IMR-90 (cell line): ENCODE measurements around the gene WRAP73. TPM values are rescaled to one million over a fixed set of nuclear protein-coding genes. Genes with fewer than 3 reads are reported as not detected.

Experiments
- ATAC-seq: fragments of 200-7000 bp; cut with Tn5 transposase; 2 replicates; pipeline ENCODE4 v1.9.1; 2020; ENCODE audit warnings: low read depth, mild to moderate bottlenecking, moderate library complexity
- BruUV-seq: library from RNA; stranded (reverse); fragments of 400-500 nt; replicated peaks from 2 replicates; lab custom pipeline; 2021; lab: Mats Ljungman, UMichigan
- CTCF ChIA-PET: fragments of 300-600 bp; formaldehyde crosslinking; extraction: SDS; loops from one replicate; lab custom pipeline; 2021; ENCODE audit warnings: antibody characterized with exemption; lab: Yijun Ruan, JAX
- POLR2A ChIA-PET: fragments of 300-600 bp; sonication (Branson Sonifier 250); formaldehyde crosslinking; loops from one replicate; lab custom pipeline; 2022; ENCODE audit warnings: antibody characterized with exemption; ENCODE audit not compliant: unreplicated experiment; lab: Charles Lee
- DNase-seq: peaks from one replicate; pipeline ENCODE4 v3.0.0; 2013
- H2AFZ ChIP-seq: replicated peaks from 2 replicates; pipeline ENCODE3; 2013; ENCODE audit warnings: low read length, mild to moderate bottlenecking; ENCODE audit not compliant: poor library complexity
- H2AK5ac ChIP-seq: 2 replicates; pipeline ENCODE4 v1.6.1; 2013; ENCODE audit warnings: low read depth, low read length, inconsistent platforms
- H2AK9ac ChIP-seq: replicated peaks from 2 replicates; pipeline ENCODE3; 2013; ENCODE audit warnings: mild to moderate bottlenecking, low read depth, low read length, moderate library complexity; ENCODE audit not compliant: poor library complexity
- H2BK120ac ChIP-seq: 2 replicates; pipeline ENCODE4 v1.6.1; 2013; ENCODE audit warnings: low read depth, low read length, inconsistent platforms
- H2BK15ac ChIP-seq: 3 replicates; pipeline ENCODE4 v1.6.1; 2013; ENCODE audit warnings: low read depth, low read length, inconsistent platforms
- H2BK20ac ChIP-seq: 2 replicates; pipeline ENCODE4 v1.6.1; 2013; ENCODE audit warnings: low read depth, mild to moderate bottlenecking, inconsistent platforms, low read length, moderate library complexity
- H2BK5ac ChIP-seq: 2 replicates; pipeline ENCODE4 v1.6.1; 2013; ENCODE audit warnings: mild to moderate bottlenecking, low read depth, low read length, inconsistent platforms; ENCODE audit not compliant: poor library complexity, severe bottlenecking
- H3K14ac ChIP-seq: replicated peaks from 2 replicates; pipeline ENCODE4 v1.6.1; 2013; ENCODE audit warnings: low read depth, low read length, inconsistent platforms
- H3K18ac ChIP-seq: 2 replicates; pipeline ENCODE4 v1.6.1; 2013; ENCODE audit warnings: low read depth, low read length, control low read depth
- H3K23ac ChIP-seq: 2 replicates; pipeline ENCODE4 v1.6.1; 2013; ENCODE audit warnings: low read depth, low read length, inconsistent platforms
- H3K27ac ChIP-seq: 2 replicates; pipeline ENCODE4 v1.5.1; 2013; ENCODE audit warnings: mild to moderate bottlenecking, control low read depth, low read length; ENCODE audit not compliant: insufficient read depth
- H3K27me3 ChIP-seq: 2 replicates; pipeline ENCODE4 v1.6.1; 2013; ENCODE audit warnings: low read length; ENCODE audit not compliant: control insufficient read depth, insufficient read depth
- H3K36me3 ChIP-seq: 2 replicates; pipeline ENCODE4 v1.6.1; 2013; ENCODE audit warnings: low read length, mixed read lengths; ENCODE audit not compliant: control insufficient read depth, insufficient read depth
- H3K4ac ChIP-seq: 2 replicates; pipeline ENCODE4 v1.6.1; 2013; ENCODE audit warnings: low read depth, low read length, inconsistent platforms
- H3K4me1 ChIP-seq: 2 replicates; pipeline ENCODE4 v1.6.1; 2013; ENCODE audit warnings: low read length, mixed read lengths; ENCODE audit not compliant: control insufficient read depth, insufficient read depth
- H3K4me2 ChIP-seq: 2 replicates; pipeline ENCODE4 v1.6.1; 2013; ENCODE audit warnings: low read depth, mild to moderate bottlenecking, control low read depth, low read length, moderate library complexity
- H3K4me3 ChIP-seq: 2 replicates; pipeline ENCODE4 v1.5.1; 2013; ENCODE audit warnings: low read depth, mild to moderate bottlenecking, control low read depth, low read length, moderate library complexity; ENCODE audit not compliant: insufficient read depth
- H3K56ac ChIP-seq: 2 replicates; pipeline ENCODE4 v1.6.1; 2013; ENCODE audit warnings: low read length, inconsistent platforms; ENCODE audit not compliant: insufficient read depth; ENCODE audit errors: extremely low read depth
- H3K79me1 ChIP-seq, 2 experiments: 2 replicates each; pipeline ENCODE4 v1.6.1; 2013; ENCODE audit warnings: low read length in 2 of 2, inconsistent platforms in 1 of 2, low read depth in 1 of 2
- H3K9ac ChIP-seq: 2 replicates; pipeline ENCODE4 v1.6.1; 2013; ENCODE audit warnings: low read depth, low read length, control low read depth
- H3K9me1 ChIP-seq: 2 replicates; pipeline ENCODE4 v1.6.1; 2013; ENCODE audit warnings: low read length, inconsistent platforms; ENCODE audit not compliant: insufficient read depth
- H3K9me3 ChIP-seq: 2 replicates; pipeline ENCODE4 v1.6.1; 2013; ENCODE audit warnings: low read length; ENCODE audit not compliant: control insufficient read depth, insufficient read depth
- H4K20me1 ChIP-seq: 2 replicates; pipeline ENCODE4 v1.6.1; 2013; ENCODE audit warnings: low read length, inconsistent platforms; ENCODE audit not compliant: insufficient read depth
- H4K5ac ChIP-seq: 2 replicates; pipeline ENCODE4 v1.6.1; 2013; ENCODE audit warnings: mild to moderate bottlenecking, low read depth, low read length, control low read depth
- H4K8ac ChIP-seq, 2 experiments: 2 replicates each; pipeline ENCODE4 v1.6.1; 2013; ENCODE audit warnings: low read depth in 2 of 2, low read length in 2 of 2, control low read depth in 1 of 2, inconsistent platforms in 1 of 2
- H4K91ac ChIP-seq: 2 replicates; pipeline ENCODE4 v1.6.1; 2013; ENCODE audit warnings: low read depth, low read length, inconsistent platforms; ENCODE audit not compliant: insufficient read depth
- CEBPB ChIP-seq: IDR thresholded peaks from 2 replicates; pipeline ENCODE4 v1.6.1; 2012; ENCODE audit warnings: low read depth, low read length, improper control_type of control experiment
- CHD1 ChIP-seq: IDR thresholded peaks from 2 replicates; pipeline ENCODE4 v1.6.1; 2012; ENCODE audit warnings: low read depth, low read length, improper control_type of control experiment
- ELK1 ChIP-seq: fragments of 150-350 bp; IDR thresholded peaks from 2 replicates; pipeline ENCODE4 v1.6.1; 2016; ENCODE audit warnings: low read depth, mild to moderate bottlenecking, low read length, moderate library complexity, borderline replicate concordance
- MAFK ChIP-seq: IDR thresholded peaks from 2 replicates; pipeline ENCODE4 v1.6.1; 2012; ENCODE audit warnings: low read depth, low read length, improper control_type of control experiment
- MAZ ChIP-seq: IDR thresholded peaks from 2 replicates; pipeline ENCODE4 v1.6.1; 2012; ENCODE audit warnings: low read depth, mild to moderate bottlenecking, low read length, improper control_type of control experiment, moderate library complexity, borderline replicate concordance
- MXI1 ChIP-seq: IDR thresholded peaks from 2 replicates; pipeline ENCODE4 v1.6.1; 2012; ENCODE audit warnings: low read depth, mild to moderate bottlenecking, low read length, moderate library complexity, borderline replicate concordance
- NFE2L2 ChIP-seq: fragments of 150-350 bp; IDR thresholded peaks from 2 replicates; pipeline ENCODE4 v1.6.1; 2016; ENCODE audit warnings: low read depth, mild to moderate bottlenecking, low read length
- POLR2A ChIP-seq: IDR thresholded peaks from 2 replicates; pipeline ENCODE4 v1.6.1; 2012; ENCODE audit warnings: mild to moderate bottlenecking, low read depth, low read length
- SMC3 ChIP-seq: fragments of 150-350 bp; IDR thresholded peaks from 2 replicates; pipeline ENCODE4 v1.6.1; 2016; ENCODE audit warnings: low read depth, mild to moderate bottlenecking, antibody characterized with exemption, low read length, moderate library complexity
- WGBS, 2 experiments: methylation state at CpG; one replicate each; pipeline versions ENCODE4 v1.1.5 to v1.1.7; 2013; ENCODE audit warnings: missing lambda C conversion rate in 2 of 2; ENCODE audit not compliant: insufficient read length in 1 of 2; ENCODE audit errors: extremely low coverage in 2 of 2; 5-methylcytosine and 5-hydroxymethylcytosine counted together
- dilution Hi-C: fragments of 300-500 bp; cut with HindIII; formaldehyde crosslinking; loops from one replicate; pipeline ENCODE4 v1.14.3; 2018; ENCODE audit warnings: low sequenced_read_pairs; ENCODE audit not compliant: unreplicated experiment
- in situ Hi-C: fragments of 300-500 bp; cut with MboI; formaldehyde crosslinking; loops from 3 replicates; pipeline ENCODE4 v1.14.3; 2019; ENCODE audit warnings: low sequenced_read_pairs, inconsistent platforms, mixed read lengths
- intact Hi-C: fragments of 100-400 bp; cut with micrococcal nuclease; formaldehyde crosslinking; loops from 2 replicates; pipeline ENCODE4 v1.10.0; 2022
- polyA plus RNA-seq, 3 experiments: library from polyadenylated mRNA; depleted of rRNA; stranded (reverse); fragments of >200 nt; gene quantifications; 2 replicates each; pipeline ENCODE4 v1.2.3, GENCODE V29; 2012; ENCODE audit warnings: low replicate concordance in 1 of 3
- total RNA-seq: library from RNA; depleted of rRNA; stranded (reverse); fragments of >200 nt; gene quantifications from 2 replicates; pipeline ENCODE4 v1.2.3, GENCODE V29; 2012
- TF ChIP-seq, protein P1 (sequence below): conservative IDR thresholded peaks from 2 replicates; pipeline ENCODE4 v1.5.1; 2012; ENCODE audit warnings: mild to moderate bottlenecking, low read depth, low read length, improper control_type of control experiment

The WRAP73 gene
- total and polyA plus RNA-seq, 2 of the 4 experiments (the other 2 are of a cell fraction): 10.8 to 23.6 TPM

GRCh38 chr1:3674100-3675094, 24.5 kb upstream of the WRAP73 start (continued):
- no peak for TF ChIP-seq MAZ

DNA sequence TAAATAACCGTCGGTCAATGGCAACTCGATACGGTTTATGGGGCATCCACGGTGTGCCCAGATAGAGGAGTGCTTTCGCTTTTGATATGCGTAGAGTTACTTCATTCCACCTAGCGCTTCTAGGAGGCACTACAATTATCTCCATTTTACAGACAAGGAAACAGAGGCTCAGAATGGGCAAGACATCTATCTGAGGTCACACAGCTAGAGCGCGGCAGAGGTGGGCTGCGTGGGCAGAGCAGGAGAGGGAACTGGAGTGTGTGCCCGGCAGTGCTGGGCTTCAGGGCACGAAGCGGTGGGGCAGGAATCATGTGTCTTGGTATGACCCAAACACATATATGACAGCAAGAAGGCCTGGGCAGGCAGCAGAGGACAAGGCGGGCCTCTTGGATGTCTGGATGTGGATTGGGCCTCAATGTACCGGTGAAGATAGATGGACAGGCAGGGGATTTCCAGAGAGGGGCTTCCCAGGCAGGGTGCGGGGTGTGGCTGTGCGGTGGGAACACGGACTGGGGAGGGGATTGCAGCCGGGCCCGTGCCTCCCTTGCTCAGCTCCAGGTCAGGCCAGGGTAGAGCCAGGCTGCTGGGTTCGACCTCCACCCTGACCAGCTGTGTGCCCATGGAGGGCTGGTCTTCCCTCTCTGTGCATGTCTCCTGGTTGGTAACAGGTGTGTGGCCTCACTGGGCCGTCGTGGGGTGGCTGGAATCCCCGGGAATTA, 23.6 kb upstream of the WRAP73 start:
- no peak overlapping the region for H3K56ac ChIP-seq
- WGBS, 2 experiments: 80% methylated on average over 5 of the region's 25 CpGs; no CpG with 5 or more reads in 1 of the 2 experiments
- no peak overlapping the region for H3K14ac ChIP-seq
- H3K9me1 ChIP-seq: no peaks in the 10 kb centered on the region
- intact Hi-C loops (no loop called here), dilution Hi-C loops (no loop called here), in situ Hi-C loops (no loop called here)
- H3K9me3 ChIP-seq: no peaks in the 10 kb centered on the region
- POLR2A ChIA-PET: no interaction called here
- H3K36me3 ChIP-seq: no peaks in the 10 kb centered on the region
- H4K91ac ChIP-seq: no peak overlapping the region
- no peaks in the 10 kb centered on the region for H3K79me1 ChIP-seq
- no peak overlapping the region for H2BK5ac ChIP-seq
- no peaks in the 10 kb centered on the region for H3K4me1 ChIP-seq
- DNase-seq: no peak
- peaks cover 20% of the 10 kb centered on the region; the same call in 1 of the 2 replicates for H3K27me3 ChIP-seq
- H2AFZ ChIP-seq: peak overlapping the region; percentile 41
- H3K18ac ChIP-seq: no peak overlapping the region
- H3K27ac ChIP-seq: no peak overlapping the region
- no peak overlapping the region for H2AK5ac ChIP-seq
- H3K4me3 ChIP-seq: no peak overlapping the region
- H2AK9ac ChIP-seq: no peak overlapping the region
- no peak overlapping the region for H2BK15ac ChIP-seq
- no peaks in the 10 kb centered on the region for H4K20me1 ChIP-seq
- no peak for ATAC-seq
- H2BK20ac ChIP-seq: no peak overlapping the region
- H3K4me2 ChIP-seq: no peak overlapping the region
- H3K23ac ChIP-seq: no peak overlapping the region
- no peak overlapping the region for H3K9ac ChIP-seq
- no TSS peak for BruUV-seq
- no peak overlapping the region for H2BK120ac ChIP-seq
- H3K4ac ChIP-seq: no peak overlapping the region
- no peak overlapping the region for H4K8ac ChIP-seq
- CTCF ChIA-PET: no interaction called here
- H4K5ac ChIP-seq: no peak overlapping the region
- no peak for TF ChIP-seq MXI1
- no peak for TF ChIP-seq CHD1
- no peak for TF ChIP-seq ELK1
- no peak for TF ChIP-seq CEBPB
- no peak for TF ChIP-seq MAFK
- no peak for TF ChIP-seq NFE2L2
- no peak for TF ChIP-seq SMC3
- TF ChIP-seq POLR2A: no peak
- TF ChIP-seq, protein P1, sequence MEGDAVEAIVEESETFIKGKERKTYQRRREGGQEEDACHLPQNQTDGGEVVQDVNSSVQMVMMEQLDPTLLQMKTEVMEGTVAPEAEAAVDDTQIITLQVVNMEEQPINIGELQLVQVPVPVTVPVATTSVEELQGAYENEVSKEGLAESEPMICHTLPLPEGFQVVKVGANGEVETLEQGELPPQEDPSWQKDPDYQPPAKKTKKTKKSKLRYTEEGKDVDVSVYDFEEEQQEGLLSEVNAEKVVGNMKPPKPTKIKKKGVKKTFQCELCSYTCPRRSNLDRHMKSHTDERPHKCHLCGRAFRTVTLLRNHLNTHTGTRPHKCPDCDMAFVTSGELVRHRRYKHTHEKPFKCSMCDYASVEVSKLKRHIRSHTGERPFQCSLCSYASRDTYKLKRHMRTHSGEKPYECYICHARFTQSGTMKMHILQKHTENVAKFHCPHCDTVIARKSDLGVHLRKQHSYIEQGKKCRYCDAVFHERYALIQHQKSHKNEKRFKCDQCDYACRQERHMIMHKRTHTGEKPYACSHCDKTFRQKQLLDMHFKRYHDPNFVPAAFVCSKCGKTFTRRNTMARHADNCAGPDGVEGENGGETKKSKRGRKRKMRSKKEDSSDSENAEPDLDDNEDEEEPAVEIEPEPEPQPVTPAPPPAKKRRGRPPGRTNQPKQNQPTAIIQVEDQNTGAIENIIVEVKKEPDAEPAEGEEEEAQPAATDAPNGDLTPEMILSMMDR: no peak
